ENCODE data around the gene MAMDC2.

- TF ChIP-seq CTCF (IDR thresholded peaks at IDR 0.05) (no peak), POLR2A (IDR thresholded peaks at IDR 0.05) (no peak), POLR2AphosphoS5 (IDR thresholded peaks at IDR 0.05) (no peak)
These were observed 12.5 kb upstream of the MAMDC2 start for GRCh38 chr9:70031141-70031545.
